ENCODE data around the gene PTGES3. TPM values are rescaled to one million over a fixed set of nuclear protein-coding genes. Genes with fewer than 3 reads are reported as not detected.

PTGES3 gene
- total and polyA plus RNA-seq, 11 donors, result 48.0 to 125 (median 103) TPM

DNA sequence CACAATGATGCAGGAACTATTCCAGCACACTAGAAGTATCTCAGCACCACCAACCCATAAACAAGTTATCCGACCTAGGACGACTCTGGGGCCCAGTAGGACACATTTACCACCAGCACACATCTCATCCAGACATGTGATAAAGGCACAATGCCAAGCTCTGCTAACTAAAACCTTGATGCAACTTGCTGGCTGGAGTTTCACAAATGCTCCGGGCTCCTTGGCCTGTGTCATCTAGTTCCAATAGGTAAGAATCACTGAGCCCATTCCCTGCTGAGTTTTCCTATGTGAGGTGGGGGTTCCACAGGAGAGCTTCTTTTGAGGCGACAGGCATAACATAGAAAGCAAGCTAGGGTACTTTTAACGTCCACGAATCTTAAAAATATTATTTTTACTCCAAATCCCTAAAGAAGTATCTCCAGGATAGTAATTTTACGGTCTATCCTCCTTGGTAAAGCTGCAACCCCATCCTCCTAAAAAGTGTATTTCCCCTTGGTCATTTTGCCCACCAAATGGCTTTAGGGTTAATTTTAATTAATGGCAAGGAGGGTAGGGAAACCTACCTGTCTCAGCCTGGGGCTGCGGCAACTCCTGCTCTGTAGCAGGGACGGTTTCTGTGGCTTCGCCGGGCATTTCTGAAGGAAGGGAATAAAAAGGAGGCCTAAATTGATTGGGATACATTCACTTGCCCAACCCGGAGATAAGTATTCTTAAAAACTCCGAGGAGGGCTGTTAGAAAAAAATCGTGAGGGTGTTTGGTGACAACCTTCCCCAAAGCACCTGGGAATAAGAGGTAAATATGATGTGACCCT lies 36.0 kb upstream of the PTGES3 start:
- TF ChIP-seq POLR2A (IDR thresholded peaks at IDR 0.05), result peak in 1 of 2 donors; percentile 27
- TF ChIP-seq, protein P1, sequence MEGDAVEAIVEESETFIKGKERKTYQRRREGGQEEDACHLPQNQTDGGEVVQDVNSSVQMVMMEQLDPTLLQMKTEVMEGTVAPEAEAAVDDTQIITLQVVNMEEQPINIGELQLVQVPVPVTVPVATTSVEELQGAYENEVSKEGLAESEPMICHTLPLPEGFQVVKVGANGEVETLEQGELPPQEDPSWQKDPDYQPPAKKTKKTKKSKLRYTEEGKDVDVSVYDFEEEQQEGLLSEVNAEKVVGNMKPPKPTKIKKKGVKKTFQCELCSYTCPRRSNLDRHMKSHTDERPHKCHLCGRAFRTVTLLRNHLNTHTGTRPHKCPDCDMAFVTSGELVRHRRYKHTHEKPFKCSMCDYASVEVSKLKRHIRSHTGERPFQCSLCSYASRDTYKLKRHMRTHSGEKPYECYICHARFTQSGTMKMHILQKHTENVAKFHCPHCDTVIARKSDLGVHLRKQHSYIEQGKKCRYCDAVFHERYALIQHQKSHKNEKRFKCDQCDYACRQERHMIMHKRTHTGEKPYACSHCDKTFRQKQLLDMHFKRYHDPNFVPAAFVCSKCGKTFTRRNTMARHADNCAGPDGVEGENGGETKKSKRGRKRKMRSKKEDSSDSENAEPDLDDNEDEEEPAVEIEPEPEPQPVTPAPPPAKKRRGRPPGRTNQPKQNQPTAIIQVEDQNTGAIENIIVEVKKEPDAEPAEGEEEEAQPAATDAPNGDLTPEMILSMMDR (IDR thresholded peaks at IDR 0.05), result no peak
- Histone ChIP-seq H3K4me1 (peaks cover 9 to 64% (median 51%) of the 10 kb centered on the region in 12 donors), H3K27me3 (no peaks in the 10 kb centered on the region), H3K9me3 (no peaks in the 10 kb centered on the region), H3K27ac (peak overlapping the region; percentile 79 to 97 (median 93)), H3K4me3 (peak overlapping the region; percentile 68 to 98 (median 82)), H3K36me3 (peaks cover 0 to 44% (median 18%) of the 10 kb centered on the region in 9 donors)
- intact Hi-C loops (cut with DNase I), result loop anchor here in 9 of 10 donors (1.0 to 10.0 kb wide), 8 partner anchors 35 to 82 kb away; partner anchors contain the start of genes ATP5F1B (in 7 of the 9) and PTGES3 (in 7 of the 9)
- peak in 4 of 5 donors; percentile 63 to 81 (median 70) for DNase-seq
- ATAC-seq, result peak; percentile 33 to 54 (median 44)
- 1 to 2% (median 1%) methylated on average over 14 of the region's 14 CpGs for WGBS, 4 donors

DNA sequence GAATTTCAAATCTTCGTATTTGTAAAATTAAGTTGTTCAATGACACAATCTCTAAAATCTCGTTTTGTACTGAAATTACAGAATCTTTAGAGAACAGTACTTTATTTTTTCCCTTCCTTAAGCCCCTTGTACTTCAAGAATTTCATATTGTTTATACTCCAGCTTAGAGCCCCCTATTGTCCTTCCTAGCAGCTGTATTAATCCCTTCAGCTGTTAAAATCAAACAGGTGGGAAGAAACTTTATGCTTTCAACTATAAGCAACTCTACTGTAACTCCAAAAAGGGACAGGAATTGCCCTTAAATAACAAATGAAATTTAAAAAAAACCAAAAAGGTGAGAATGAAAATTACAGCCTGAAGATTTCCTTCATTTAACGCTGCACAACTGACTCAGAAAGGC lies 35.3 kb upstream of the PTGES3 start:
- H3K4me1 ChIP-seq, result peaks cover 9 to 70% (median 54%) of the 10 kb centered on the region in 12 donors
- WGBS, 4 donors, result 41 to 57% (median 51%) methylated on average over 3 of the region's 3 CpGs
- TF ChIP-seq, protein P1 (IDR thresholded peaks at IDR 0.05), result no peak
- no peak for TF ChIP-seq POLR2A (IDR thresholded peaks at IDR 0.05)
- DNase-seq (no peak), ATAC-seq (no peak)
- no peaks in the 10 kb centered on the region for H3K9me3 ChIP-seq
- peak overlapping the region in 10 of 12 donors; percentile 79 to 97 (median 92) for H3K27ac ChIP-seq
- H3K36me3 ChIP-seq, result peaks cover 0 to 49% (median 25%) of the 10 kb centered on the region in 9 donors
- H3K27me3 ChIP-seq, result no peaks in the 10 kb centered on the region
- intact Hi-C loops (cut with DNase I), result loop anchor here in 8 of 10 donors (5.0 to 10.0 kb wide), 4 partner anchors 36 to 81 kb away; partner anchors contain the start of genes ATP5F1B (in 6 of the 8) and PTGES3 (in 4 of the 8)
- peak overlapping the region in 11 of 12 donors; percentile 4 to 98 (median 79) for H3K4me3 ChIP-seq

DNA sequence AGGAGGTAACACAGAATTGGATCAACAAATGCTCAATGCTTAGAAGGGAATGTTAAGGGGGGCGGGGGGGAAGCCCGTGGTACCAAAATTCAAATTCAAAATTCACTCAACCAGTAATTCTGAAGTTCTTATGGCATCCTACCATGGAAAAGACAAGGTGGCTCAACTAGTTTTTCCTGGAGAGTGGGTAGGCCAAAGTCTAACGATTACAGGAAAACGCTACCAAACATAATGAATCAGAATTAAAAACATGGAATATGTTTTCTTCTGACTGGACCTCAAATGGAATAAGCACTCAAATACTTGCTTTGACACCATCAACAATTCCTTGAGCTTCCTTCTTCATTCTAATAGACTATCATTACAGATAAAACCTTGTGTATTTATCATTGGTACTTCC lies 34.7 kb upstream of the PTGES3 start:
- TF ChIP-seq, protein P1 (IDR thresholded peaks at IDR 0.05), result no peak
- TF ChIP-seq POLR2A (IDR thresholded peaks at IDR 0.05), result no peak
- H3K27me3 ChIP-seq, result no peaks in the 10 kb centered on the region
- H3K27ac ChIP-seq, result peak overlapping the region in 7 of 12 donors; percentile 18 to 97 (median 93)
- DNase-seq, result no peak
- H3K9me3 ChIP-seq, result no peaks in the 10 kb centered on the region
- peak overlapping the region in 9 of 12 donors; percentile 68 to 98 (median 79) for H3K4me3 ChIP-seq
- peaks cover 9 to 70% (median 54%) of the 10 kb centered on the region in 12 donors for H3K4me1 ChIP-seq
- intact Hi-C loops (cut with DNase I), result loop anchor here in 8 of 10 donors (5.0 to 10.0 kb wide), 4 partner anchors 36 to 81 kb away; partner anchors contain the start of genes ATP5F1B (in 6 of the 8) and PTGES3 (in 4 of the 8)
- ATAC-seq, result no peak
- peaks cover 0 to 49% (median 25%) of the 10 kb centered on the region in 9 donors for H3K36me3 ChIP-seq
- WGBS, 4 donors, result 61 to 78% (median 70%) methylated on average over 4 of the region's 4 CpGs

DNA sequence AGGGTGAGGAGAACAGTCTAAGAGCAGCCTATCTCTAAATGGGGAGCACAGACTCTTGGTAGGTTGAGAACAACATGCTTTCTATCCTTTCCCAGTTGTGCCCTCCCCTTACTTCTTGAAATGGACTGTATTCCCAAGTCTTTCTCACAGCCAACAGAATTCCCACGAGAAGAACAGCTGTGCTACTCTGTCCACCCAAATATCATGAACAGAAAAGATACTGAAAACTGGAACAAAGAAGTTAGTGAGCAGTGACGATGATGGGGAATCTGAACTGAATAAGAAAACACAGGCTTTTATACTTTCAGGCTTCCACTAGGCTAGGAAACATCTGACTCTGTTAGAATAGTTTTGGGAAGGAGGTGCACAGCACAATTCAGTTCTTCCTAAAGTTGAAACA lies 33.6 kb upstream of the PTGES3 start:
- Histone ChIP-seq H3K4me1 (peaks cover 9 to 78% (median 58%) of the 10 kb centered on the region in 12 donors), H3K9me3 (no peaks in the 10 kb centered on the region), H3K27ac (peak overlapping the region in 8 of 12 donors; percentile 1 to 97 (median 74)), H3K4me3 (peak overlapping the region in 8 of 12 donors; percentile 10 to 91 (median 79)), H3K27me3 (no peaks in the 10 kb centered on the region), H3K36me3 (peaks cover 0 to 49% (median 26%) of the 10 kb centered on the region in 9 donors)
- DNase-seq, result no peak
- WGBS, 4 donors, result 23 to 38% (median 31%) methylated on average over 2 of the region's 2 CpGs
- no peak for TF ChIP-seq POLR2A (IDR thresholded peaks at IDR 0.05)
- intact Hi-C loops (cut with DNase I), result loop anchor here in 8 of 10 donors (5.0 to 10.0 kb wide), 4 partner anchors 34 to 79 kb away; partner anchors contain the start of genes ATP5F1B (in 6 of the 8) and PTGES3 (in 4 of the 8)
- ATAC-seq, result no peak
